IPS-15b (cell line): ENCODE measurements around the gene KRTAP2-2.
"Not testable (repeated sequence)": the region's sequence is repeated elsewhere in the genome, so short reads cannot be mapped to it uniquely, and the experiment has no call there.

Source experiments
- H3K27me3 ChIP-seq: one replicate; pipeline ENCODE4 v1.6.1; 2013; ENCODE audit warnings: low read length; ENCODE audit not compliant: control insufficient read depth, insufficient read depth
- H3K36me3 ChIP-seq: one replicate; pipeline ENCODE4 v1.6.1; 2013; ENCODE audit warnings: low read length; ENCODE audit not compliant: control insufficient read depth, insufficient read depth
- H3K4me1 ChIP-seq: one replicate; pipeline ENCODE4 v1.6.1; 2013; ENCODE audit warnings: mild to moderate bottlenecking, low read length; ENCODE audit not compliant: control insufficient read depth, insufficient read depth
- H3K4me3 ChIP-seq: one replicate; pipeline ENCODE4 v1.5.1; 2013; ENCODE audit warnings: low read depth, low read length
- H3K9ac ChIP-seq: one replicate; pipeline ENCODE4 v1.6.1; 2013; ENCODE audit warnings: low read depth, mild to moderate bottlenecking, low read length
- H3K9me3 ChIP-seq: one replicate; pipeline ENCODE4 v1.6.1; 2013; ENCODE audit warnings: mild to moderate bottlenecking, low read length; ENCODE audit not compliant: control insufficient read depth, insufficient read depth

KRTAP2-2 gene, protein sequence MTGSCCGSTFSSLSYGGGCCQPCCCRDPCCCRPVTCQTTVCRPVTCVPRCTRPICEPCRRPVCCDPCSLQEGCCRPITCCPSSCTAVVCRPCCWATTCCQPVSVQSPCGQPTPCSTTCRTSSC

DNA sequence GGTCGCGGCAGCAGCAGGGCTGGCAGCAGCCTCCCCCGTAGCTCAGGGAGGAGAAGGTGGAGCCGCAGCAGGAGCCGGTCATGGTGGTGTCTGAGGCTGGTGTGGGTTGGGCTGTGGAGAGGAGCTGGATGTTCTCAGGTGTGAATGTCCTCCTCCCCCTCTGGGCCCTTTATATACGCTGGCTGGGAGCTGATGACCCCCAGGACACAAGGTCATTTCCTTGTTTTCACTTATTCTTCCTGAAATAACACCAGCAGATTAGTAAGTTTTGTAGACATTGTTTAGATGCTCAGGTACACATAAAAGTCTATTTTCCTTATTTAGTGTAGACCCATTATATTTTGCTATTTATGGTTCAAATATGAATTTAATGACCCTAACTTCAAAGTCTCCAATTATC lies at the start of gene KRTAP2-2:
Gene KRTAP2-2 (minus strand): TSS at position 101 of the 400 bp plus-strand sequence. CDS start 19 bp downstream, at position 82.
- not testable (repeated sequence) for H3K9ac ChIP-seq, H3K36me3 ChIP-seq, H3K4me1 ChIP-seq, H3K27me3 ChIP-seq, H3K4me3 ChIP-seq, H3K9me3 ChIP-seq

DNA sequence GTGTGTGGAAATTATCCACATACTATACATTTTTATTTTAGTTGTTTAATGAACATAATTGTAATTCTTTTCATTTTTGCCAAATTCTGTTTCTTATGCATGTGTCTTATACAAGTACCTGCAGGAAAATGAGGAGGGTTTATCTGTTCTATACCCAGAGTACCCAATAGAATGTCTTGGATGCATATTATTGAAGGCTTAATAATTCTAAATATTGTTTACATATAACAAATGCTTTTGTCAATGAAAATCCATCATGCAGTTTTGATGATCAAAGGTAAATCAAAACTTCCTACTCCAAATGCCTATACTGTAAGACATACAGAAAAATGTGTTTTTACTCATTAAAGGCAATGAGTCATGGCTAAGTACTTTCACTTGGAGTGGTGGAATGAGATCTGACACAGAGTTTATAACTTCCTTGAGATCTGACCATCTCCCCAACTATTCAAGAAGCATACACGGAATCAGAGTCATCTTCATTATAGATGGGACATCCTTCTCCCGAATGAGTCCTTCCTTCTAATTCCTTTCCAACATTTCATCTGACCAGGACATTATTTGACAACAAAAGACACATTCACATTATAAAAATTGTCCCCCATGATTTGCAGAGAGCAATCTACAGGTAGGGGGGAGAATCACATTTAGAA lies 49.5 kb upstream of the KRTAP2-2 start:
- H3K36me3 ChIP-seq, H3K9me3 ChIP-seq, H3K9ac ChIP-seq, H3K4me3 ChIP-seq, H3K27me3 ChIP-seq: not testable (repeated sequence)
- peaks cover 12% of the 10 kb centered on the region for H3K4me1 ChIP-seq

DNA sequence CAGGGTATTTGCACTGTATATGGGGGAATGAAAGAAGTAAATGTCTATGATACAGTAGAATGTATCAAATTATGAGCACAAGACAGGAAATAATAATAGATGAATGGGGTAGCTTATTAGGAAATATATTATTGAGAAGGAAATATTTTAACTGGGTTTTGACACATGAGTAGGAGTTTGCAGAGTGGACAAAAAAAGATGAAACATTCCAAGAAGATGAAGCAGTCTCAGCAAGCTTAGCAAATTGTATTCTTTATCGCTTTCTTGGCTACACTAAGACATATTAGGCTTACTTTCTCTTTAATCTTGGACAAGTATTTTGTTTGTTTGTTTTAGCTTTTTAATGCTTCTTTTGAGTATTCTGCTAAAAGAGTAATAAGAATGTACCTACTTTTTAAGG lies 48.9 kb upstream of the KRTAP2-2 start:
- no peaks in the 10 kb centered on the region for H3K9me3 ChIP-seq
- no peaks in the 10 kb centered on the region for H3K36me3 ChIP-seq
- H3K27me3 ChIP-seq, result no peaks in the 10 kb centered on the region
- peaks cover 12% of the 10 kb centered on the region for H3K4me1 ChIP-seq
- no peak overlapping the region for H3K9ac ChIP-seq
- H3K4me3 ChIP-seq, result no peak overlapping the region

DNA sequence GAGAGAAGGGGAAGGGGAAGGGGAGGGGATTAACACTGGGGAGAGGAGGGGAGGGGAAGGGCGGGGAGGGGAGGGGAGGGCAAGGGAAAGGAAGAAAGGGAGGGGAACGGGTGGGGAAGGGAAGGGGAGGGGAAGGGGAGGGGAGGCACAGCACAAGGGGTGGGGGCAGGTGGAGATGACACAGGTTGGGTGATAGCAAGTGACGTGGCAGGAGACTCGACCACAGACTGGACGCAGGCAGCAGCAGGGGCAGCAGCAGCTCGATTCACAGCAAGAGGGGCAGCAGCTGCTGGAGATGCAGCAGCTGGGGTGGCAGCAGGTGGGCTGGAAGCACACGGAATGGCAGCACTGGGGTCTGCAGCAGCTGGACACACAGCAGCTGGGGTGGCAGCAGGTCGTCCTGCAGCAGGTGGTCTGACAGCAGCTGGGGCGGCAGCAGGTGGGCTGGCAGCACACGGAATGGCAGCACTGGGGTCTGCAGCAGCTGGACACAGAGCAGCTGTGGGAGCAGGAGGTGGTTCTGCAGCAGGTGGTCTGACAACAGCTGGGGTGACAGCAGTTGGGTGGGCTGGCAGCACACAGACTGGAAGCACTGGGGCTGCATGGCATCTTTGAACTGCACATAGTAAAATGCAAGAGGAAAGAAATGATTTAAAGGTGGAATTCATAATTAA lies 46.7 kb upstream of the KRTAP2-2 start, which contains the start of gene KRTAP4-16:
Gene KRTAP4-16 (minus strand): TSS at position 624 of the 674 bp plus-strand sequence. CDS start 0 bp downstream, at position 624.
- H3K9me3 ChIP-seq, result no peaks in the 10 kb centered on the region
- no peaks in the 10 kb centered on the region for H3K27me3 ChIP-seq
- no peak within 1 kb of the TSS for H3K9ac ChIP-seq
- no peak within 1 kb of the TSS for H3K4me3 ChIP-seq
- H3K36me3 ChIP-seq, result no peaks in the 10 kb centered on the region
- no peaks in the 10 kb centered on the region for H3K4me1 ChIP-seq

DNA sequence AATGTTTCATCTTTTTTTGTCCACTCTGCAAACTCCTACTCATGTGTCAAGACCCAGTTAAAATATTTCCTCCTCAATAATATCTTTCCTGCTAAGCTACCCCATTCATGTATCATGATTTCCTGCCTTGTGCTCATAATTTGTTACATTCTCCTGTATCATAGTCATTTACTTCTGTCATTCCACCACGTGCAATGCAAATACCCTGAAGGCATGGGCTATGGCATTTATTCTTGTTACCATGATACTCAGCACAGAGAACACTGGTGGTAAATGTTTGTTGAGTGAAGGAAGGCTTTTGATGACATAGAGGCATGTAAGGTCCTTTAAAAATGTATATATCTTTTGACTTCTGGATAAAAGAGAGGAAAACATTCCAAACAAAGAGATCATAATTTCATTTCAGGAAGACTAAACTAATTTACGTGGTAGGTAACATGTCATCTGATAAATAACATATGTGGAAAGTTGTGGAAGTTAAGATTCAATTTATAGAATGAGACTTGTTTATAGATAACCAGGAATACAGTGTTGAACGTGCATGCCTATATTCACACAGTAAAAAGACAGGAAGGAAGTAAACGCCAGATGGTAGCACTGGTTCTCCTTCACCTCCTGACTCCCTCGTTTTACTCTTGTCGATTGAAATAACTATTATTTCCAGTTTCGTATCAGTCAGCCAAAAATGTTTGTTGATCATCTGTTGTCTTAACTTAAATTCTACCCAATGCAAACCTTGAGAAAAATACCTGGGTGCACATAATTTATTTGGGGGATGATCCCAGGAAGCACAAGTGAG lies 44.9 kb upstream of the KRTAP2-2 start:
- H3K4me3 ChIP-seq, H3K4me1 ChIP-seq, H3K27me3 ChIP-seq, H3K9ac ChIP-seq, H3K36me3 ChIP-seq, H3K9me3 ChIP-seq: not testable (repeated sequence)

DNA sequence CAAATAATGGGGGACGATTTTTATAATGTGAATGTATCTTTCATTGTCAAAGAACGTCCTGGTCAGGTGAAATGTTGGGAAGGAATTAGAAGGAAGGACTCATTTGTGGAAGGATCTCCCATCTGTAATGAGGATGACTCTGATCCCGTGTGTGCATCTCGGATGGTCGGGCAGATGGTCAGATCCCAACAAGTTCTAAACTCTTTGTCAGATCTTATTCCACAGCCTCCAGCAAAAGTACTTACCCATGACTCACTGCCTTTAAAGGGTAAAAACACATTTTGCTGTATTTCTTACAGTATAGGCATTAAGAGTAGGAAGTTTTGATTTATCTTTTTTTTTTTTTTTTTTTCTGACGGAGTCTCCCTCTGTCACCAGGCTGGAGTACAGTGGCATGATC lies 43.5 kb upstream of the KRTAP2-2 start:
- H3K9me3 ChIP-seq, result no peaks in the 10 kb centered on the region
- no peaks in the 10 kb centered on the region for H3K36me3 ChIP-seq
- peaks cover 2% of the 10 kb centered on the region for H3K4me1 ChIP-seq
- H3K27me3 ChIP-seq, result no peaks in the 10 kb centered on the region
- H3K9ac ChIP-seq, result no peak overlapping the region
- H3K4me3 ChIP-seq, result no peak overlapping the region

DNA sequence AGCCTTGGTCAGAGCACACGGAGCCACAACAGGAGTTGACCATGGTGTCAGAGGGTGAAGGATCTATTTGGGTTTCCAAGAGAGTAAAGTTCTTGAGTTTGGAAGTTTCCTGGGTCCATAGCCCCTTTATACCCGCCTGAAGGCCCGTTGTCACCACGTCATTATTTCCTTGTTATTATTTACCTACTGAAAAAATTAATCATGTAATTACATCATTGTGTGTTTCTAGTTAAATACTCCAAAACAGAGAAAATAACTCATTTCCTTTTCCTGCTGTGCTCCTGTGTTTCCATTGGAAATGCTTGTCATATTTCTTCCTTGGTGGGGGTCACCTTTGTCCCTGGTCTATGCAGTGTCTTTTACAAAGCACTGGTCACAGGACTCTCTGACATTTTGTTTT lies 43.0 kb upstream of the KRTAP2-2 start, which contains the start of gene KRTAP4-8:
Gene KRTAP4-8 (minus strand): TSS at position 101 of the 400 bp plus-strand sequence. CDS start 58 bp downstream, at position 43.
- no peaks in the 10 kb centered on the region for H3K27me3 ChIP-seq
- H3K4me1 ChIP-seq, result peaks cover 2% of the 10 kb centered on the region

DNA sequence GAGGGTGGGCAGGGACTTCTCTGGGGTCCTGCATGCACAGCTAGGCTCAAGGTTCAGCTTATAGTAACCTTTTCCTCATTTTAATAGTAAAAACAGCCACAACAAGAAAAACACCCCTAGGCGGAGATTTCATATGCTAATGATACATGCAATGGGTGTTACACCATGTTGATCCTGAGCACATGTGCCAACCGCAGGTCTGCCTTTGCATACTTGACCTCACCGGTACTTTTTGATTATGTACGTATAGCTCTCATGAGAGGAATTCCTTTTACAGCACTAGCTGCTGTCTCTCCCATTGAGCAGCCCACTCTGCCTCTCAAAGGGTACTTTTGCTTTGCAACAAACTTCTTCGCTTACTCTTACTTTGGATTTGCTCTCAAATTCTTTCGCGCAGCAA lies 41.0 kb upstream of the KRTAP2-2 start:
- H3K9ac ChIP-seq, result no peak overlapping the region

More for the DNA sequence above, 43.0 kb upstream of the KRTAP2-2 start, which contains the start of gene KRTAP4-8:
- H3K4me3 ChIP-seq, result no peak within 1 kb of the TSS
- no peaks in the 10 kb centered on the region for H3K36me3 ChIP-seq
- H3K9ac ChIP-seq, result no peak within 1 kb of the TSS
- H3K9me3 ChIP-seq, result no peaks in the 10 kb centered on the region

DNA sequence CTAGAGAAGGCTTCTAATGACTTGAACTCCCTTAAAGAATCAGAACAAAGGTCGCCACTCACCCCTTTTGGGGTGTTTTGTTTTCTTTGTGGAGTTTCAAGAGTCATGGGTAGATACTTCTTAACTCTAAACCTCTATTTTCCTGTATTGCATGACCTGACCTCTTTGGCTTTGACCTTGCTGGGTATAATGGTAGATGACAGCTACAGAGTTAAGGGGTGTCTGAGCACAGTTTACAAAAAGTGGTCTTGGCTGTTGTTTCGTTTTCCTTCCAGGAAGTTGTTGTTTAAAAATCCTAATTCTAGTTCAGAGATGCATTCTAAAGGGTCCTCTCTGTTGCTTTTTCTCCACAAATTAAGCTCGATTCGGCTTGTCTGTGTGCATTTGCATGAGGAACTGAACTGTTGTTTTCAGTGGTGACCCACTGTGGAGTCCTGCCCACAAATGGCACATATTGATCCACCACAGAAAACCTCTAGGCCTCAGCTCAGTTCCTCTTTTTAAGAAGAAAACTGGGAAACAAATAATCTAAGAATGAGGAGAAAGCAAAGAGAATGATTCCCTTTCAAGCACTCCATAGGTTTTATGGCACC lies 33.8 kb upstream of the KRTAP2-2 start:
- H3K36me3 ChIP-seq, H3K4me1 ChIP-seq, H3K27me3 ChIP-seq: not testable (repeated sequence)

More for the DNA sequence above, 41.0 kb upstream of the KRTAP2-2 start:
- no peaks in the 10 kb centered on the region for H3K27me3 ChIP-seq
- H3K36me3 ChIP-seq, result no peaks in the 10 kb centered on the region
- H3K4me1 ChIP-seq, result peaks cover 2% of the 10 kb centered on the region
- peaks cover 3% of the 10 kb centered on the region for H3K9me3 ChIP-seq
- no peak overlapping the region for H3K4me3 ChIP-seq

DNA sequence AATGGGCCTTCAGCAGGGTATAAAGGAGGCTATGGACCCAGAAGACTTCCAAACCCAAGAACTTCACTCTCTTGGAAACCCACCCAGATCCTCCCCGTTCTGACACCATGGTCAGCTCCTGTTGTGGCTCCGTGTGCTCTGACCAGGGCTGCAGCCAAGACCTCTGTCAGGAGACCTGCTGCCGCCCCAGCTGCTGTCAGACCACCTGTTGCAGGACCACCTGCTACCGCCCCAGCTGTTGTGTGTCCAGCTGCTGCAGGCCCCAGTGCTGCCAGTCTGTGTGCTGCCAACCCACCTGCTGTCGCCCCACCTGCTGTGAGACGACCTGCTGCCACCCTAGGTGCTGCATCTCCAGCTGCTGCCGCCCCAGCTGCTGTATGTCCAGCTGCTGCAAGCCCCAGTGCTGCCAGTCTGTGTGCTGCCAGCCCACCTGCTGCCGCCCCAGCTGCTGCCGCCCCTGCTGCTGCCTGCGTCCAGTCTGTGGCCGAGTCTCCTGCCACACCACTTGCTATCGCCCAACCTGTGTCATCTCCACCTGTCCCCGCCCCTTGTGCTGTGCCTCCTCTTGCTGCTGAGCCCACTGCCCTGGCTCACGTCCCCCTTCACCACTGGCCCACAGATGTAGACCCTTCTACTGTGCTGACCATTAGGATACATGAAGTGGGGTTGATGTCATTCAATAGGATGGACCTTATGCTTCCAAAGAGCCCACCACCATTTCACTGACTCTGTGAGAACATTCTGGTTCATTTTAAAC lies 29.2 kb upstream of the KRTAP2-2 start, which contains the start of gene KRTAP4-7:
Gene KRTAP4-7 (plus strand): TSS at position 51 of the 757 bp plus-strand sequence. CDS start 57 bp downstream, at position 108.
- H3K36me3 ChIP-seq, H3K27me3 ChIP-seq, H3K4me3 ChIP-seq: not testable (repeated sequence)

More for the DNA sequence above, 33.8 kb upstream of the KRTAP2-2 start:
- H3K9me3 ChIP-seq, H3K4me3 ChIP-seq, H3K9ac ChIP-seq: not testable (repeated sequence)

More for the DNA sequence above, 29.2 kb upstream of the KRTAP2-2 start, which contains the start of gene KRTAP4-7:
- H3K9ac ChIP-seq, H3K9me3 ChIP-seq, H3K4me1 ChIP-seq: not testable (repeated sequence)
